Smooth muscle cell (in vitro differentiated cells): ENCODE measurements around the gene EPB41L2. TPM values are rescaled to one million over a fixed set of nuclear protein-coding genes. Genes with fewer than 3 reads are reported as not detected.

Experiments
- DNase-seq: peaks from one replicate; lab custom pipeline; 2025; ENCODE audit not compliant: unreplicated experiment; lab: John Stamatoyannopoulos, UW
- H2AFZ ChIP-seq: fragments of 200-600 bp; sonication (generic); 2 replicates; pipeline ENCODE4 v1.6.0; 2016; ENCODE audit warnings: antibody characterized with exemption, low read depth, mild to moderate bottlenecking
- H3F3A ChIP-seq: fragments of 200-600 bp; sonication (generic); 2 replicates; pipeline ENCODE4 v1.6.0; 2017; ENCODE audit warnings: antibody characterized with exemption, low read depth
- H3K27ac ChIP-seq: fragments of 200-600 bp; sonication (generic); 2 replicates; pipeline ENCODE4 v1.5.1; 2016; ENCODE audit warnings: low read depth, mild to moderate bottlenecking
- H3K27me3 ChIP-seq: fragments of 200-600 bp; sonication (generic); 2 replicates; pipeline ENCODE4 v1.6.1; 2016; ENCODE audit warnings: low read depth, mild to moderate bottlenecking
- H3K36me3 ChIP-seq: fragments of 200-600 bp; sonication (generic); 2 replicates; pipeline ENCODE4 v1.5.1; 2016; ENCODE audit warnings: low read depth
- H3K4me1 ChIP-seq: fragments of 200-600 bp; sonication (generic); 2 replicates; pipeline ENCODE4 v1.5.1; 2016; ENCODE audit warnings: low read depth
- H3K4me2 ChIP-seq: fragments of 200-600 bp; sonication (generic); 2 replicates; pipeline ENCODE4 v1.6.0; 2016; ENCODE audit warnings: mild to moderate bottlenecking
- H3K4me3 ChIP-seq: fragments of 200-600 bp; sonication (generic); 2 replicates; pipeline ENCODE4 v1.5.1; 2016; ENCODE audit warnings: mild to moderate bottlenecking
- H3K79me2 ChIP-seq: fragments of 200-600 bp; sonication (generic); 2 replicates; pipeline ENCODE4 v1.6.0; 2016; ENCODE audit warnings: low read depth, mild to moderate bottlenecking
- H3K9ac ChIP-seq: fragments of 200-600 bp; sonication (generic); 2 replicates; pipeline ENCODE4 v1.6.0; 2016; ENCODE audit warnings: low read depth
- H3K9me3 ChIP-seq: fragments of 200-600 bp; sonication (generic); replicated peaks from 2 replicates; pipeline ENCODE4 v1.5.1; 2016; ENCODE audit warnings: low read depth
- H4K20me1 ChIP-seq: fragments of 200-600 bp; sonication (generic); 2 replicates; pipeline ENCODE4 v1.6.0; 2016; ENCODE audit warnings: low read depth
- CTCF ChIP-seq: fragments of 200-600 bp; sonication (generic); IDR thresholded peaks from 2 replicates; pipeline ENCODE4 v1.5.1; 2017; ENCODE audit warnings: borderline replicate concordance, mild to moderate bottlenecking, antibody characterized with exemption; ENCODE audit not compliant: insufficient read depth, poor library complexity, severe bottlenecking
- WGBS: methylation state at CpG from one replicate; pipeline ENCODE4 v1.1.7; 2016; ENCODE audit warnings: low lambda C conversion rate; 5-methylcytosine and 5-hydroxymethylcytosine counted together
- polyA plus RNA-seq: library from polyadenylated mRNA; unstranded; fragments of >200 nt; fragmentation: Nextera tagmentation; extraction: Ambion mirVana; gene quantifications from 2 replicates; pipeline ENCODE4 v1.2.1, GENCODE V29; 2016
- total RNA-seq: library from RNA; depleted of rRNA; stranded (reverse); fragments of >200 nt; gene quantifications from 2 replicates; pipeline ENCODE4 v1.2.3, GENCODE V29; 2014

The EPB41L2 gene
- total and polyA plus RNA-seq, 2 experiments from 2014 or later = 40.2 to 44.6 TPM

DNA sequence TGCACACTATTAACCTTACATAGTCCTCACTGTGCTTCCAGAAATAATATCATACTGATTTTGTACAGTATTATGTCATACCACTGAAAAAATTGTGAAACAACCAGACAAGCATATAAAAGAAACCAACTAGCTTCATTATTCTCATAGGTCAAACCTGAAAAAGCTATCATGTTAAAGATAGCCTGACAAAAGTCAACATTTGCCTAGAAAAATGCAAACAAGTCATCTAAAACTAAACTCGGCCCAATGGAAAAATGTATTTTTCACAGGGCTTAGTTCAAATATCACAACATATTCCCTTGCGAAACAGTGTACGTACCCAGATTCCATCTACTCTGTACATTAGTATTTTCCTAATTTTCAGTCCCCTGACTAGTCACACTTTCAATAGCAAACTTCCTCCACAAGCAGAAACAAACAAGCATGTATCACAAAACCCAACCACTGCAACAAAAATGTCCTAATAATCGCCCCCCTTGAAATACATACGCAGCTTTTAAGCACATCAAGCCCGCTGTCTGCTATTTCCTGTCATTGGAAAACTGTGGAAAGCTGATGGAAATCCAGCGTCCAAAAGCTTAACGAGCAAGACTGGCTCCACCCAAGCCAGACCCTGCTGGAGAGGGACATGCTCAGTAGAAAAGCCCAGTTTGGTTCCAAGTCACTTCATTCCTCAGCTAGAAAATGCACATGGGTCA, 93.1 kb downstream of the EPB41L2 start:
- Histone ChIP-seq H4K20me1 (peaks cover 25% of the 10 kb centered on the region), H2AFZ (peak overlapping the region; percentile 61), H3K9ac (peak overlapping the region; percentile 28), H3K4me1 (peaks cover 10% of the 10 kb centered on the region), H3F3A (peaks cover 3% of the 10 kb centered on the region), H3K9me3 (no peaks in the 10 kb centered on the region), H3K4me2 (peak overlapping the region; percentile 77), H3K4me3 (peak overlapping the region; percentile 37), H3K27ac (peak overlapping the region; percentile 43), H3K27me3 (no peaks in the 10 kb centered on the region), H3K36me3 (no peaks in the 10 kb centered on the region), H3K79me2 (peaks cover 27% of the 10 kb centered on the region)
- DNase-seq = no peak
- TF ChIP-seq CTCF = no peak
- 41% methylated on average over 8 of the region's 8 CpGs for WGBS

DNA sequence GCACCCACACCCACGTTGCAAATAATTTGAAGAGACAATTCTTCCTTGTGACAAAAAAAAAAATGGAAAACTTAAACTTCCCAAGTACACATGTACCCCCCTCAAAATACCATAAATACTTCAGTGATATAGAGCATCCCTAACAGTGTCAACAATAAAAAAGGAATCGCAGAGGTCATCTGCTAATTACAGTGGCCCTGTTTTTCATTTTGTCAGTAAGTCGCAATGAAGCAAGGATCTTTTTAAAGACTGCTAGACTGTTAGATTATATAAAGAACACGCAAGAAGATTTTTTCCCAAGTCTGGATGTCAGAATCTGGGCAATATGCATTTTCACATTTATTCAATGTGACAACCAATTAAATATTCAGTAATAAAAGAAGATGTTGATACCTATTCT, 93.9 kb downstream of the EPB41L2 start:
- Histone ChIP-seq H3K36me3 (no peaks in the 10 kb centered on the region), H2AFZ (no peak overlapping the region), H3K79me2 (peaks cover 22% of the 10 kb centered on the region), H3K27ac (peak overlapping the region; percentile 43), H3K4me1 (peaks cover 10% of the 10 kb centered on the region), H3K4me3 (peak overlapping the region; percentile 37), H3K27me3 (no peaks in the 10 kb centered on the region), H3K4me2 (peak overlapping the region; percentile 77), H4K20me1 (peaks cover 22% of the 10 kb centered on the region), H3K9ac (no peak overlapping the region), H3F3A (peaks cover 3% of the 10 kb centered on the region), H3K9me3 (no peaks in the 10 kb centered on the region)
- 61% methylated on average over 4 of the region's 4 CpGs for WGBS
- DNase-seq = no peak
- TF ChIP-seq CTCF = no peak

- WGBS = 15% methylated on average over 4 of the region's 4 CpGs
- H3K79me2 ChIP-seq = peaks cover 25% of the 10 kb centered on the region
- H3K36me3 ChIP-seq = no peaks in the 10 kb centered on the region
- H3K4me2 ChIP-seq = peak overlapping the region; percentile 41
- TF ChIP-seq CTCF = no peak
- H3K4me3 ChIP-seq = no peak overlapping the region
- peaks cover 3% of the 10 kb centered on the region for H3F3A ChIP-seq
- no peak overlapping the region for H2AFZ ChIP-seq
- H3K27me3 ChIP-seq = no peaks in the 10 kb centered on the region
- peaks cover 10% of the 10 kb centered on the region for H3K4me1 ChIP-seq
- peak overlapping the region; percentile 10 for H3K27ac ChIP-seq
- no peak overlapping the region for H3K9ac ChIP-seq
- no peak for DNase-seq
- H3K9me3 ChIP-seq = no peaks in the 10 kb centered on the region
- peaks cover 26% of the 10 kb centered on the region for H4K20me1 ChIP-seq
Observed at GRCh38 chr6:130968476-130968875, 94.6 kb downstream of the EPB41L2 start.
